HFFc6 (cell line): ENCODE data around the gene MAP3K4. TPM values are rescaled to one million over a fixed set of nuclear protein-coding genes. Genes with fewer than 3 reads are reported as not detected.

Experiments used
- DNase-seq: peaks from one replicate; pipeline ENCODE4 v3.0.0-alpha.2; 2018
- H3K27ac Mint-ChIP-seq: 2 replicates; pipeline ENCODE4 v1.8.0; 2020; ENCODE audit warnings: mild to moderate bottlenecking, mixed read lengths
- H3K27me3 Mint-ChIP-seq: 2 replicates; pipeline ENCODE4 v1.8.0; 2021; ENCODE audit warnings: mild to moderate bottlenecking, moderate library complexity, mixed read lengths; ENCODE audit not compliant: insufficient read depth
- H3K36me3 Mint-ChIP-seq: 2 replicates; pipeline ENCODE4 v1.8.0; 2021; ENCODE audit warnings: low read depth, mixed read lengths
- H3K4me1 Mint-ChIP-seq: 2 replicates; pipeline ENCODE4 v1.8.0; 2020; ENCODE audit warnings: low read depth, mixed read lengths
- H3K4me3 Mint-ChIP-seq: 2 replicates; pipeline ENCODE4 v1.8.0; 2020; ENCODE audit warnings: mild to moderate bottlenecking, moderate library complexity, mixed read lengths
- H3K9me3 Mint-ChIP-seq: 2 replicates; pipeline ENCODE4 v1.8.0; 2020; ENCODE audit warnings: mild to moderate bottlenecking, mixed read lengths
- CTCF ChIP-seq: fragments of 200-600 bp; sonication (generic); IDR thresholded peaks from 2 replicates; pipeline ENCODE4 v1.5.0; 2021; ENCODE audit warnings: antibody characterized with exemption, mild to moderate bottlenecking
- total RNA-seq, 6 experiments: library from RNA; stranded (reverse); fragmentation: NEBNext Ultra II Directional; extraction: Animal tissue kit (Norgen Biotek cat#: 25700); gene quantifications; 2 replicates in 1 of 6; 3 replicates in 5 of 6; pipeline ENCODE4 v1.2.3, GENCODE V29; 2021

Gene MAP3K4
- total RNA-seq, 6 experiments from 2014 or later = 16.8 to 26.2 (median 22.3) TPM

- Mint-ChIP-seq H3K27me3 (no peaks in the 10 kb centered on the region; the same call in none of the 2 replicates), H3K4me1 (peaks cover 8% of the 10 kb centered on the region), H3K27ac (no peak overlapping the region), H3K9me3 (no peaks in the 10 kb centered on the region), H3K36me3 (peaks cover 18% of the 10 kb centered on the region), H3K4me3 (no peak overlapping the region)
- DNase-seq = no peak
- no peak for TF ChIP-seq CTCF
Measured at GRCh38 chr6:161140554-161140875, 148.9 kb downstream of the MAP3K4 start.

GRCh38 chr6:161141173-161141572, 149.6 kb downstream of the MAP3K4 start:
- peaks cover 8% of the 10 kb centered on the region for H3K4me1 Mint-ChIP-seq
- H3K27ac Mint-ChIP-seq = no peak overlapping the region
- H3K9me3 Mint-ChIP-seq = no peaks in the 10 kb centered on the region
- no peak for TF ChIP-seq CTCF
- no peaks in the 10 kb centered on the region; the same call in none of the 2 replicates for H3K27me3 Mint-ChIP-seq
- H3K36me3 Mint-ChIP-seq = peaks cover 18% of the 10 kb centered on the region
- no peak overlapping the region for H3K4me3 Mint-ChIP-seq
- DNase-seq = no peak

- no peak overlapping the region for H3K27ac Mint-ChIP-seq
- peaks cover 8% of the 10 kb centered on the region for H3K4me1 Mint-ChIP-seq
- TF ChIP-seq CTCF = no peak
- H3K4me3 Mint-ChIP-seq = no peak overlapping the region
- H3K36me3 Mint-ChIP-seq = peaks cover 17% of the 10 kb centered on the region
- DNase-seq = no peak
- H3K27me3 Mint-ChIP-seq = no peaks in the 10 kb centered on the region; the same call in none of the 2 replicates
- no peaks in the 10 kb centered on the region for H3K9me3 Mint-ChIP-seq
Measured at GRCh38 chr6:161142957-161143296, 151.4 kb downstream of the MAP3K4 start.

- no peak for TF ChIP-seq CTCF
- peaks cover 14% of the 10 kb centered on the region for H3K36me3 Mint-ChIP-seq
- H3K9me3 Mint-ChIP-seq = no peaks in the 10 kb centered on the region
- no peak for DNase-seq
- H3K27ac Mint-ChIP-seq = no peak overlapping the region
- no peaks in the 10 kb centered on the region; the same call in none of the 2 replicates for H3K27me3 Mint-ChIP-seq
- no peaks in the 10 kb centered on the region for H3K4me1 Mint-ChIP-seq
- H3K4me3 Mint-ChIP-seq = no peak overlapping the region
Measured at GRCh38 chr6:161143663-161144430, 152.3 kb downstream of the MAP3K4 start.

- no peak for DNase-seq
- Mint-ChIP-seq H3K27me3 (peaks cover 3% of the 10 kb centered on the region; the same call in 1 of the 2 replicates), H3K4me3 (no peak overlapping the region), H3K9me3 (no peaks in the 10 kb centered on the region), H3K4me1 (no peaks in the 10 kb centered on the region), H3K27ac (no peak overlapping the region), H3K36me3 (peaks cover 4% of the 10 kb centered on the region; the same call in 1 of the 2 replicates)
- no peak for TF ChIP-seq CTCF
Measured at GRCh38 chr6:161150136-161150535, 158.6 kb downstream of the MAP3K4 start.
